GM19467 (cell line): ENCODE measurements around the gene CHIT1.
"Not testable (repeated sequence)": the region's sequence is repeated elsewhere in the genome, so short reads cannot be mapped to it uniquely, and the experiment has no call there.

Experiments
- ATAC-seq: cut with Tn5 transposase; IDR thresholded peaks from one replicate; pipeline ENCODE4 v1.9.1; 2021; ENCODE audit warnings: mild to moderate bottlenecking, moderate library complexity; ENCODE audit not compliant: unreplicated experiment

CHIT1 gene

DNA sequence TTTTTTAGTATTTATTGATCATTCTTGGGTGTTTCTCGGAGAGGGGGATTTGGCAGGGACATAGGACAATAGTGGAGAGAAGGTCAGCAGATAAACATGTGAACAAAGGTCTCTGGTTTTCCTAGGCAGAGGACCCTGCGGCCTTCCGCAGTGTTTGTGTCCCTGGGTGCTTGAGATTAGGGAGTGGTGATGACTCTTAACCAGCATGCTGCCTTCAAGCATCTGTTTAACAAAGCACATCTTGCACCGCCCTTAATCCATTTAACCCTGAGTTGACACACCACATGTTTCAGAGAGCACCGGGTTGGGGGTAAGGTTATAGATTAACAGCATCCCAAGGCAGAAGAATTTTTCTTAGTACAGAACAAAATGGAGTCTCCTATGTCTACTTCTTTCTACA is 36.7 kb upstream of the CHIT1 start:
- not testable (repeated sequence) for ATAC-seq

DNA sequence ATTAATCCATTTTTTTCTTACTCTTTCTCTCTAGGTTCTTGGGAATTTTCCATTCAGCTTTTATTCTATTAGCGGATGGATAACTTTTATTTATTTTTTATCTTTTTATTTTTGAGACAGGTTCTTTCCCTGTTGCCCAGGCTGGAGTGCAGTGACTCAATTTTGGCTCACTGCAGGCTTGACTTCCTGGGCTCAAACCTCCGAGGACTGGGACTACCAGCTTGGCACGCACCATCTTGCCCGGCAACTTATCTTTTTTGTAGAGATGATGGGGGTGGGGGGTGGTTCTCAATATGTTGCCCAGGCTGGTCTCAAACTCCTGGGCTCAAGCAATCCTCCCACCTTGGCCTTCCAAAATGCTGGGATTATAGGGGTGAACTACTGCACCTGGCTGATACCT is 36.1 kb upstream of the CHIT1 start:
- no peak for ATAC-seq

DNA sequence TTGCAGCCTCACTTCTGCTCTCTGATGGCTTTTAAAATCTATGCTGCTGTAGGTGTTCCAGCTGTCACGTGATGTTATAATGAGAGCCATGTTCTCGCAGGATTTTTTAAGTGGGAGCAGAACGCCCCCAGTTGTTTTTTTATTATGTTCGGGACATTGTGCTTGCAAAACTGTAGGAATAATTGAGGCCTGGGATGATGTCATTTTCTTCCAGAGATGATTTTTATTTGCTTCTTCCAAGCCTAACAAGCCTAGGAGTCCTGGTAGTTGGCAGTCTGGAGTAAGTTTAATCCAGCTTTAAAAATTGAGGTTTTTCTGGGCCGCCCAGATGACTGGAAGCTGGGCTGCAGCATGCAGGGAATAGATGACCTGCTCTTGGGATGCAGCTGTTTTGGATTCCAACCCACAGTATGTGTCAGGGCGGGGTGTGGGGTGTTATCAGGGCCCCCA is 34.6 kb upstream of the CHIT1 start:
- no peak for ATAC-seq

DNA sequence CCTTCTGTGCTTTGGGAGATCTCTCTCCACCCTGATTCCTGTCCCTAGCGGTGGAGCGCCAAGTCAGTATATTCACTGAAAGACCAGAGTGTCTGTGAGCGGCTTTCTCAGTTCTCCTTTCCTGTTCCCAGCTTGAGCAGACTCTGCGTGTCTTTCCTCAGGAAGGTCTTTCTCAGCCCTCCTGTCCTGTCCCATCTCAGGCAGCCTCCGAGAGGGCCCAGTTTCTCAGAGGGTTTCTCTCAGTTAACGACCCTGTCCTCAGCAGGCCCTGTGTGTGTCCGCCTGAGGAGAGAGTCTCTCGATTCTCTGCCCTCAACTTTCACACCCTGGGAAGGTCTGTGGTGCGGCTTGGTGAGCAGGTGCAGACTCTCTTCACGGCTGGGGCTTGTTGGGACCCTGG is 34.0 kb upstream of the CHIT1 start:
- ATAC-seq: no peak

DNA sequence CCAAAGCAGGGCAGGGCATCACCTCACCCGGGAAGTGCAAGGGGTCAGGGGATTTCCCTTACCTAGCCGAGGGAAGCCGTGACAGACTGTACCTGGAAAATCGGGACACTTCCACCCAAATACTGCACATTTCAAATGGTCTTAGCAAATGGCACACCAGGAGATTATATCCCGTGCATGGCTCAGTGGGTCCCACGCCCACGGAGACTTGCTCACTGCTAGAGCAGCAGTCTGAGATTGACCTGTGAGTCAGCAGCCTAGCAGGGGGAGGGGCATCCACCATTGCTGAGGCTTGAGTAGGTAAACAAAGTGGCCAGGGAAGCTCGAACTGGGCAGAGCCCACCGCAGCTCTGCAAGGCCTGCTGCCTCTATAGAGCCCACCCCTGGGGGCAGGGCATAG is 27.2 kb upstream of the CHIT1 start:
- not testable (repeated sequence) for ATAC-seq

DNA sequence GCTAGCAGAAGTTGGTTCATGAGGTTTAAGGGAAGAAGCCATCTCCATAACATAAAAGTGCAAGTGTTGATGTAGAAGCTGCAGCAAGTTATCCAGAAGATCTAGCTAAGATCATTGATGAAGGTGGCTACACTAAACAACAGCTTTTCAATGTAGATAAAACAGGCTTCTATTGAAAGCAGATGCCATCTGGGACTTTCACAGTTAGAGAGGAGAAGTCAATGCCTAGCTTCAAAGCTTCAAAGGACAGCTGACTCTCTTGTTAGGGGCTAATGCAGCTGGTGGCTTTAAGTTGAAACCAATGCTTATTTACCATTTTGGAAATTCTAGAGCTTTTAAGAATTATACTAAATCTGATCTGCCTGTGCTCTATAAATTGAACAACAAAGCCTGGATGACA is 25.3 kb upstream of the CHIT1 start:
- ATAC-seq: not testable (repeated sequence)

DNA sequence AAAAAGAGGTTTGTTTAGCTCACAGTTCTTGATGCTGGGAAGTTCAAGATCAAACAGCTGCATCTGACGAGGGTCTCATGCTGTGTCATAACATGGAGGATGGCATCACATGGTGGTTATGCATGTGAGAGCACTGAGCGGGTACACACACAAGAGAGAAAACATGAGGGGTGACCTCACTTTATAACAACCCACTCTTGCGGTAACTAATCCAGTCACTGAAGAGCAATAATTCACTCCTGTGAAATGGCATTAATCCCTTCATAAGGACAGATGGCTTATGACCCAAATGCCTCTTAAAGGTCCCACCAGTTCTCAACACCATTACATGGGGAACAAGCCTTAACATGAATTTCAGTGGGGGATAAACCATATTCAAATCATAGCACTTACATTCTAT is 23.2 kb upstream of the CHIT1 start:
- no peak for ATAC-seq

DNA sequence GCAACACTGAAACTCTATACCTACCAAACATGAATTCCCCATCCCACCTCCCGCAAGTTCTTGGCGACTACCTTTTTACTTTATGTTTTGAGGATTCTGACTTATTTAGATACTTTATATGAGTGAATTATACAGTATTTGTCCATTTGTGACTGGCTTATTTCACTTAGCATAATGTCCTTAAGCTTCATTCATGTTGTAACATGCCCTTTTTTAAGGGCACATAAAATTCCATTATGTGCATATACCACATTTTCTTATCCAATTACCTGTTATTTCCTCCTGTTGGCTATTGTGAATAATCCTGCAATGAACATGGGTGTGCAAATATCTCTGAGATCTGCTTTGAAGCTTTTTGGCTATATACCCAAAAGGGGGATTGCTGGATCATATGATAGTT is 22.0 kb upstream of the CHIT1 start:
- ATAC-seq: no peak

DNA sequence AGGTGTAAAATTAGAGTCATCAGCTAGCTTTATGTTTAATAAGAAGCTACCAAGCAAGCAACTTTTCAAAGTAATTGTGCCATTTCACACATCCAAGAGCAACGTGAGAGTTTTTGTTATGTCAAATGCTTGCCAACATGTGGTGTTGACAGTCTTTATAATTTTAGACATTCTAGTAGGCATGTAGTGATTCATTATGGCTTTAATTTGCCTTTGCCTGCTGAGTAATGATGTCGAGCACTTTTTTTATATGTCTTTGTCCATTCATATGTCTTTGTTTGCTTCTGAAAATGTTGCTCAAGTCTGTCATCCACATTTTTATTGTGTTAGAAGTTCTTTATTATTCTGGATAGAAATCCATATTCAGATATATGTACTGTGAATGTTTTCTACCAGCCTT is 21.4 kb upstream of the CHIT1 start:
- no peak for ATAC-seq

DNA sequence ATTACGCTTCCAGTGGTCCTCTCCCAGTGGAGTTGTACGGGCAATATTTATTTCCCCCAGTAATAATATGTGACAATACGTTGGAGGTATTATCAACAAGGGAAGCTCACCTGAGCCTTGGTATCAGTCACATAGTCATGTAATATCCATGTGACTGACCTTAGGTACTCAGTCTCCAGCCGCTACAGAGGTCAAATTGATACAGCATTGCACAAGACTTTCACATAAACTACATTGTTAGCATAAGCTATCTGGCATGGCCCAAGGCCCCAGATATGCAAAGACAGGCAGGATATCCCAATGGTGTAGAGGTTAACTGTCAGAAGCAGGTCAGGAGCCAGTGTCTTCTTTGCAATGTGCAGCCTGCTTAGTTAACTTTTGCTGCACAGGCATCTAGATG is 15.3 kb upstream of the CHIT1 start:
- no peak for ATAC-seq

DNA sequence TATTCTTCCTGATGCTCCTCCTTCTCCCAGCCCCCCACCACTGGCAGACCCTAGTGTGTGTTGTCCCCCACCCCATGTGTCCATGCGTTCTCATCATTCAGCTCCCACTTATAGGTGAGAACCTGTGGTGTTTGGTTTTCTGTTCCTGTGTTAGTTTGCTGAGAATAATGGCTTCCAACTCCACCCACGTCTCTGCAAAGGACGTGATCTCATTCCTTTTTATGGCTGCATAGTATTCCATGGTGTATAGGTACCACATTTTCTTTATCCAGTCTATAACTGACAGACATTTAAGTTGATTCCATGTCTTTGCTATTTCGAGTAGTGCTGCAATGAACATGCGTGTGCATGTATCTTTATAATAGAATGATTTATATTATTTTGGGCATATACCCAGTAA is 12.2 kb upstream of the CHIT1 start:
- ATAC-seq: not testable (repeated sequence)

DNA sequence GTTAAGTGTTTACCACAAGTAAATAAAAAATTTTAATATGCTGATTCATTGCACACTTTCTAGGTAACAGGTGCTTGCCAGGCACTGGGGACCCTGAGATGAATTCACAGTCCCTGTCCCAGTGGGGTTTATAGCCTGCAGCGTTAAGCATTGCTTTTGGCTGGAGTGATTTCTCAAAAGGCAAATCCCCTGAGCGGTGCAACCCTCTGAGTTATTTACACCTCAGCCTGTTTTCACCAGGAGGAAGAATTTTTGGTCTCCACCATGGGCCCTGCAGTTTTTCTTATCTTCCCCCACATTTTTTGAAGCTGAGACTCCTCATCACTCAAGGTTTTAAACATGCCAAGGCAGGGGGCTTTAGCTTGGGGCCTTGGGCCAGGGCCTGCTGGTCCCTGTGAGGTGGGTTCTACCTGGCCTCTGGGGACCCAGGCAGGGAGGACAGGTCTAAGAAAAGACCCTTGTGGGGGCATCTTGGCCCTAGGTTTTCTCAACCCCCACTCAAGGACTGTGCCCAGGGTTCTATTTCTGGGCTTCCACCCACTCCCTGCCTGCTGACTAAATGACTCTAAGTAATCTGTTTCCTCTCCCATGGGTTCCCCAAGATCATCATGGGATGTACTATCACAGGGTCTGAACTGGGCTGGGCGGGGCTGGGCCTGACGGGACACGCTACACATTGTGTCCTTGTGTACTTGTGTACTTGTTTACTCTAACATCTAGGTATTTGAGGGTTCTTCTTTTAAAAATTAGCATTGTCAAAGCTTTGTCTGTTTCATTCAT is 10.2 kb upstream of the CHIT1 start:
- no peak for ATAC-seq

DNA sequence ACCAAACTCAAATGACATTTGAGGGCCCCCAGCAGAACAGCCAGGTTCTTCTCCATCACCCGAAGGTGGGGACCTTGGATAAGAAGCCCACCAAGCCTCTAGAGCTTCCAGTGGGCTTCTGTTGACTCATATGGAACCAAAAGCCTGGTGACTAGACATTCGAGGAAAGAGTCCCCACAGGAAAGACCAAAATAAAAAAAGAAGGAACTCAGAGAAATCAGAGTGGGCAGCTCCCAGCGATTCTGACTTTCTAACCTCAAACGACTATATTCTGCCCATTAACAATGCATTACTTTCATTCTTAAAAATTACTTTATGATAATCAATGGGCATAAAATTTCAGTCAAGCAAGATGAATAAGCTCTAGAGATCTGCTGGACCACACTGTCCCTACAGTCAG is 9.6 kb upstream of the CHIT1 start:
- ATAC-seq: no peak

DNA sequence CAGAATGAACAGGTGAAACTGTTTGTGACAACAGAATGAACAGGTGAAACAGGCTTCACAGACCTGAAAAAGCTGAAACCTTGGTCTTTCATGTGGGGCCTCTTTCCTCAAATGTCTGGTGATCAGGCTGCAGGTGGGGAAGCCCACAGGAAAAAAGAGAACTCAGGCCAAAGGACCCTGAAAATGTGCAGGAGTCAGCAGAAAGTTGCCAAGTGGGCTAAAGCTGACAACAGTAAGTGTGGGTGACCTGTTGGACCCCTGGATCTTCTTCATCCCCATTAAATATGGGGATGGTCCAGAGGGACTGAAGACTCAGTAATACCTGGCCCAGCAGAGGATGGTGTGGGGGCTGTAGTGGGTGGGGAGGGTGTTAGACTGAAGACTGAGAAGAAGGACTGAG is 9.1 kb upstream of the CHIT1 start:
- ATAC-seq: no peak

DNA sequence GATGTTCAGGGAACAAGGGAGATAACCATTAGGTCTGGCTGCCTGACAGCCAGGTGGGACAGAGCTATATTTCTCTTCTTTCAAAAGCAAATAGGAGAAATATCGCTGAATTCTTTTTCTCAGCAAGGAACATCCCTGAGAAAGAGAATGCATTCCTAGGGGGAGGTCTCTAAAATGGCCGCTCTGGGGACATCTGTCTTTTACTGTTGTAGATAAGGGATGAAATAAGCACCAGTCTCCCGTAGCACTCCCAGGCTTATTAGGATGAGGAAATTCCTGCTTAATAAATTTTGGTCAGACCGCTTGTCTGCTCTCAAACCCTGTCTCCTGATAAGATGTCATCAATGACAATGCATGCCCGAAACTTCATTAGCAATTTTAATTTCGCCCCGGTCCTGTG is 5.4 kb upstream of the CHIT1 start:
- ATAC-seq: not testable (repeated sequence)

DNA sequence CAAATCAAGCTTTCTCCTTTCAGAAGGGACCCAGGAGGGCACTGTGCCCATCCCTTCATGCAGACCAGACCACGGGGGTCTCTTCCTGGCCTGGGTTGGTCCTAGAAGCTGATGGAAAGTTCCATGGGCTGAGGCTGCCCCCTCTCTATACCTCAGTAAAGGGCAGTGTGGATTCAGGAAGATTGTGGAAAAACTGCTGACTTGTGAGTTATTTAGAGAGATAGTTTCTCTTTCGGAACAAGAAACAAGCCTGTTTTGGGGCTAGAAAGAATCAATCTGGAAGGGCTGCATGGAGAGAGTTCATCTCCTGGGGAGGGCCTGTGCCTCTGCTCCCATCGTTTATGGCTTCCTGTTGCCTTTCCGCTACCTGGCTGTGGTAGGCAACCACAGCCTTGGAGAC is 803 bp downstream of the CHIT1 start:
- no peak for ATAC-seq

DNA sequence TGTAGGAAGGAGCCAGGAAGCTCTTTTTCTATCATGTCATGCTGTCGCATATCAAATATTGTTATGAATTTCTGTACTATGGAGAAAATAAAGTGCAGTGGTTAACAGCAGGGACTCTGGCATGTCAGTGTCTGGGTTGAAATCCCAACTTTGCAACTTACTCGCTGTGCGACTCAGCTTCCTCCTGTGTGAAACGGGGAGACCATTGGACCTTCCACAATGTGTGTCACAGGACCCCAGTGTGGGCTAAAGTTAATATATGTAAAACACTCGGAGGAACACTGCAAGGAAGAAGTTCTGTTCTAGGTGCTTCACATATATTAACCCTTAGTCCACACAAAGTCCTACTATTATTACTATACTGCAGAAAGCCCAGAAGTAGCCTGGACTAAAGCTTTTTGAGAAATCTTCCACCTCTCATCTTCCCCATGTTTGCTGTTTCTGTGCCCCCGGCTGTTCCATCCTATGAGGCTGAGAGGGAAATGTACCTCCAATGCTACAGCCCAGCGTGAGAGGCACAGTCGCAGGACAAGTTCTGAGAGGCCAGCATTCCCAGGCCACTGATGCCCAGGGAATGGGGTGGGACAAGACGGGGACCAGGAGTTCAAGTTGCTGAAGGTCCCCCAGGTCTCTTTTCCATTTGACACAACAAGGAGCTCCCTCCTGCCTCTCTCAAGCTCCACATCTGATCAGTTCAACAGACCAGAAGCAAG is 1.9 kb downstream of the CHIT1 start:
- no peak for ATAC-seq

DNA sequence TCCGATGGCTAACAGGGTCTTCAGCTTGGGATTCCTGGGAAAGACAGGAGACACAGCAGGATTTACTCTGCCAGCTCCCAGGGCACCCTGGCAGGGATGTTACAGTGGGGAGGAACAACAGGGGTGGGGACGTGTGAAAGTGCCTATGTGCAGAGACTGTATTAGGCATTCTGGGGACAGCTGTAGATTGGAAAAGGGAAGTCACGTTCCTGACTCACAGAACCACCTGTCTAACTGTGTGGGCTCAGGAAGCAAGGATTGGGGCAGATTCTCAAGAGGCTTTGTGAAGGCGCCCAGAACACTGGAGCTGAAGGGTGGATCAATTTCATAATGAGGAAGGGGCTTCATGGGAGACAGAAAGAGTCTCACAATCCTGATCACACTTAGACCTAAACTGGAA is 4.4 kb downstream of the CHIT1 start:
- ATAC-seq: no peak

DNA sequence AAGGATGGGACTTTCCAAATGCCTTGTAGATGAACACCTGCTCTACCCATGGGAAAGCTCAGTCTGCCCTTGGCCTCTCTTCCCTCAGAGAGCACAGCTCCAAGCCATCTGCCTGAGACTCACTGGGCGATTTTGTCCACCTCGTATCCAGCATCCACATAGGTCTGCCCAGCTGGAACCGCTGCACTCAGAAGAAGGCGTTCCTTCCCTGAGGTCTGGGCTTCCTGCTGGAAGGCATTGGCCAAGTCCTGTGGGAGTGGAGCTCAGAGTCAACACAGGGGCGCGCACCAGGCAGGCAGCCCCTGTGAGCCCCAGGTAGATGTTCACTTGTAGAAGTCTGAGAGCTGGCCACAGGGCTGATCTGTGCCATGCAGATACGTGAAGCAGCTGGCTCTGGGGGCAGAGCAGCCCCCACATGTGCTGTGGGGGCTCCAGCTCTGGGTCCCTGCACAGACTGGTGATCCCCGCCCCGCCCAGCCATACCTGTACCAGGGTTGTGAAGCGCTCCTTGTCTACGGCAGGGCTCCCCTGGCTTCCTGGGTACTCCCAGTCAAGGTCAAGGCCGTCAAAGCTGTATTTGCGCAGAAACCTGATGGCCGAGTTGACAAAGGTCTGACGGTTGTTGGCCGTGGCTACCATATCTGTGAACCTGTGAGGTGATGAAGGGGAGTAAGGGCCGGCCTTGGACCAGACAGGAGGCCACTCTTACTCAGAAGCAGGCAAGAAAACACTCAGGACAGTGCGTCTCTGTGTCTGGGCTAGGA is 6.3 kb downstream of the CHIT1 start:
- no peak for ATAC-seq

DNA sequence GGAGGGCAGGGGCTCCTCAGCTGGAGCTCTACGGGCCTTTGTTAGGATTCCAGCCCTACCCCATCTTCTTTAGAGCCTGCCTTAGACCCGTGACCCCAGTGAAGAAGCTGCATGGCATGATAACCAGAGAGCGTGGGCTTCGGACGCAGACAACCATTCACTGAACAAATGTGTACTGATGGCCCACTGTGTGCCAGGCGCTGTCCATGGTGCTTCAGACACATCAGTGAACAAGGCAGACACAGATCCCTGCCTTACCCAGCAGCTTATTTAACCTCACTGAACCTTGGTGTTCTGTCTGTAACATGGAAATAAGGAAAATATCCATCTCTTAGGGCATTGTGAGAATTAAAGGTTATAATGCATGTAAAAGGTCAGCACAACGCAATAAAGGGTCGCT is 9.5 kb downstream of the CHIT1 start:
- ATAC-seq: no peak

DNA sequence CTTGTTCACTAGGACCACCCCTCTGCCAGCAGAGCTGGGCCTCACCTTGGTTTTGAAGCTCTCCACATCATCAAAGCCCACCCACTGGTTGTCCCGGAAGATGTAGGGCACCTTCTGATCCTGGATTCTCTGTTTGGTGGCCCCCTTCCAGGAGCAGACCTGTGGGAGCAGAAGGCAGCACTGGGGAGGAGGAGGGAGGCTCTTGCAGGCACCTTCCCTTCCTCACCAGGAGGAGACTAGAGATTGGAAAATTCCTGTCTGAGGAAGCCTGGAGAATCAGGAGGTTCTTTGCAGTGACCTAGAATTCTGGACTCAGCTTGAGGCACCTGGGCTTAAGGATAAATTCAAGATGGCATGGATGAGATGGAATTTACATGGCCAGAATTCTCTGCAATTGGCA is 10.3 kb downstream of the CHIT1 start:
- ATAC-seq: no peak

DNA sequence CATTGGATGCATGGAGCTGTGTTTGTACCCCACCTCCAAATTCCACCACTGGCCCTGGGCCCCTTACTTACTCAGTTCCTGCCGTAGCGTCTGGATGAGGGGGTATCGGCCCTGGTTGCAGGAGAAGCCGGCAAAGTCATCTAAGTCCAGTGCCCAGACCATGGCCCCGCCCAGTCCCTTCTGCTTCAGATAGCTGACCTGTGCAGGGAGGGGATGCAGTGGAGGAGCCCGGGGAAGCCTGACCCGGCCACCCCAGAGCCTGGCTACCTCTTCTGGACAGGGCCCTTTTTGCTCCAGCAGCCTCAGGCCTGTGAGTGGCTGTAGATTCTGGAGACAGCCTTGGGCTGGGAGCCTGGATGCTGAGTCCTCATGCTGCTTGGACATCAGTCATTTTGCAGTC is 11.8 kb downstream of the CHIT1 start:
- no peak for ATAC-seq
